Liver (tissue), 9 donors: ENCODE measurements around the gene MYH7B. TPM values are rescaled to one million over a fixed set of nuclear protein-coding genes. Genes with fewer than 3 reads are reported as not detected.

Source experiments
- DNase-seq: peaks from one replicate; pipeline ENCODE4 v3.0.0-alpha.2; 2017; ENCODE audit warnings: low spot score
- H3K27ac ChIP-seq, 2 donors: one replicate each; pipeline ENCODE4 v1.7.0; 2013; ENCODE audit warnings: inconsistent platforms in 2 of 2, low read length in 2 of 2, control low read depth in 1 of 2, low read depth in 1 of 2, mild to moderate bottlenecking in 1 of 2
- H3K27me3 ChIP-seq, 4 donors: one replicate each; pipeline versions ENCODE4 v1.6.1 to v1.7.0; 2013; ENCODE audit warnings: low read length in 3 of 4, inconsistent platforms in 1 of 4, mild to moderate bottlenecking in 1 of 4, moderate library complexity in 1 of 4; ENCODE audit not compliant: control insufficient read depth in 4 of 4, insufficient read depth in 4 of 4
- H3K36me3 ChIP-seq, 4 donors: one replicate each; pipeline versions ENCODE4 v1.6.1 to v1.7.0; 2013; ENCODE audit warnings: low read length in 3 of 4, mild to moderate bottlenecking in 3 of 4, low read depth in 1 of 4, moderate library complexity in 1 of 4; ENCODE audit not compliant: control insufficient read depth in 4 of 4, insufficient read depth in 3 of 4
- H3K4me1 ChIP-seq, 4 donors: one replicate each; pipeline versions ENCODE4 v1.6.1 to v1.7.0; 2013; ENCODE audit warnings: low read length in 3 of 4, mild to moderate bottlenecking in 3 of 4, moderate library complexity in 1 of 4; ENCODE audit not compliant: control insufficient read depth in 4 of 4, insufficient read depth in 4 of 4
- H3K4me3 ChIP-seq, 3 donors: one replicate each; pipeline versions ENCODE4 v1.6.1 to v1.7.0; 2013; ENCODE audit warnings: low read length in 3 of 3, control low read depth in 1 of 3, low read depth in 1 of 3, mild to moderate bottlenecking in 1 of 3
- H3K9ac ChIP-seq, 2 donors: one replicate each; pipeline ENCODE4 v1.7.0; 2013; ENCODE audit warnings: low read length in 2 of 2, mild to moderate bottlenecking in 2 of 2, moderate library complexity in 2 of 2, control low read depth in 1 of 2, low read depth in 1 of 2
- H3K9me3 ChIP-seq, 4 donors: one replicate each; pipeline versions ENCODE4 v1.6.1 to v1.7.0; 2013; ENCODE audit warnings: low read length in 3 of 4; ENCODE audit not compliant: control insufficient read depth in 4 of 4
- EGR1 ChIP-seq, 2 donors: IDR thresholded peaks; 2 replicates each; pipeline ENCODE4 v1.6.1; 2016 to 2018; ENCODE audit warnings: antibody characterized with exemption in 2 of 2, low read depth in 2 of 2
- FOXA1 ChIP-seq: IDR thresholded peaks from 2 replicates; pipeline ENCODE4 v1.6.1; 2016; ENCODE audit warnings: antibody characterized with exemption
- FOXA2 ChIP-seq: IDR thresholded peaks from 2 replicates; pipeline ENCODE4 v1.6.1; 2016; ENCODE audit warnings: antibody characterized with exemption
- GABPA ChIP-seq, 2 donors: IDR thresholded peaks in 1 of 2; conservative IDR thresholded peaks in 1 of 2; 2 replicates each; pipeline ENCODE4 v1.6.1; 2016; ENCODE audit warnings: antibody characterized with exemption in 2 of 2, mild to moderate bottlenecking in 1 of 2, moderate library complexity in 1 of 2
- HNF4A ChIP-seq, 2 donors: conservative IDR thresholded peaks; 2 replicates each; pipeline ENCODE4 v1.6.1; 2016; ENCODE audit warnings: antibody characterized with exemption in 2 of 2, mild to moderate bottlenecking in 2 of 2
- JUND ChIP-seq, 2 donors: IDR thresholded peaks; 2 replicates each; pipeline ENCODE4 v1.6.1; 2016; ENCODE audit warnings: antibody characterized with exemption in 2 of 2
- RAD21 ChIP-seq, 2 donors: IDR thresholded peaks; 2 replicates each; pipeline ENCODE4 v1.6.1; 2016; ENCODE audit warnings: antibody characterized with exemption in 2 of 2, mild to moderate bottlenecking in 2 of 2
- RXRA ChIP-seq, 2 donors: IDR thresholded peaks; 2 replicates each; pipeline ENCODE4 v1.6.1; 2017 to 2018; ENCODE audit warnings: antibody characterized with exemption in 2 of 2, mild to moderate bottlenecking in 1 of 2
- SP1 ChIP-seq: IDR thresholded peaks from 2 replicates; pipeline ENCODE4 v1.6.1; 2018; ENCODE audit warnings: antibody characterized with exemption, mild to moderate bottlenecking
- TAF1 ChIP-seq: conservative IDR thresholded peaks from 2 replicates; pipeline ENCODE4 v1.6.1; 2016; ENCODE audit warnings: antibody characterized with exemption, mild to moderate bottlenecking
- YY1 ChIP-seq: IDR thresholded peaks from 2 replicates; pipeline ENCODE4 v1.6.1; 2016; ENCODE audit warnings: antibody characterized with exemption, mild to moderate bottlenecking
- ZBTB33 ChIP-seq: IDR thresholded peaks from 2 replicates; pipeline ENCODE4 v1.6.1; 2016; ENCODE audit warnings: antibody characterized with exemption
- WGBS: extraction: QIAGEN DNeasy Blood & Tissue Kit; methylation state at CpG from one replicate; pipeline ENCODE4 v1.1.7; 2013; 5-methylcytosine and 5-hydroxymethylcytosine counted together
- polyA plus RNA-seq, 2 donors: library from polyadenylated mRNA; stranded (reverse) in 1 of 2; unstranded in 1 of 2; fragments of 200-250 nt in 1 of 2; fragments of >200 nt in 1 of 2; fragmentation: Nextera tagmentation in 1 of 2; extraction: Ambion mirVana in 1 of 2; gene quantifications; one replicate each; pipeline versions ENCODE4 v1.2.1 to v1.2.3, GENCODE V29; 2013 to 2015
- total RNA-seq, 2 donors: library from RNA; depleted of rRNA; stranded (reverse); fragments of >200 nt; gene quantifications; one replicate each; pipeline ENCODE4 v1.2.3, GENCODE V29; 2014
- TF ChIP-seq, protein P1 (sequence below): IDR thresholded peaks from 2 replicates; pipeline ENCODE4 v1.6.1; 2016; ENCODE audit warnings: antibody characterized with exemption
- TF ChIP-seq, protein P2 (sequence below): IDR thresholded peaks from 2 replicates; pipeline ENCODE4 v1.6.1; 2016; ENCODE audit warnings: antibody characterized with exemption, mild to moderate bottlenecking
- TF ChIP-seq, protein P3 (sequence below): IDR thresholded peaks from 2 replicates; pipeline ENCODE4 v1.6.1; 2016; ENCODE audit warnings: antibody characterized with exemption
- donor health status: healthy.
- donor health status: healthy.
- donor health status: healthy.
- donor health status: healthy.
- donor health status: healthy.

Gene MYH7B
- total and polyA plus RNA-seq, 4 donors = 0.12 to 0.33 (median 0.24) TPM

DNA sequence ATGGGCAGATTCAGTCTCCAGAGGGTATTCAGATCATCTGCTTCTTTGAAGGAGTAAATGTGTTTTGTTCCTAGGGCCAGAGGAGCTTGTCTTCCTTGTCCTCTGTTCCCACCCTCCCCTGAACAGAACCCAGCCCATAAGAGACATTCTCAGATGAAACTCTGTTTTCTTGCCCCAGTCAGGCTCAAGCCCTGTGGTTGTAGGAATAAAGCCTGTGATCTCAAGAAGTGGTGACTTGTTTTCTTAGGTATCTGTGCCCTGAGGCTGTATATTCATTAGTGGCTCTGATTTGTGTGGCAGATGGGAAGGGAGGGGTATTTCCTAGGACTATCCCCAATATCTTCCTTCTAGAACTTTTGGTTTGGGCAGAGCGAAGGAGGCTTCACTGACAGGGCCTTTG lies 27.9 kb upstream of the MYH7B start:
- 98% methylated on average over 1 of the region's 1 CpG for WGBS
- Histone ChIP-seq H3K4me1 (peaks cover 0 to 5% (median 4%) of the 10 kb centered on the region in 4 donors), H3K4me3 (no peak overlapping the region), H3K27ac (no peak overlapping the region), H3K9me3 (no peaks in the 10 kb centered on the region), H3K36me3 (peaks cover 11 to 73% (median 55%) of the 10 kb centered on the region in 4 donors), H3K27me3 (no peaks in the 10 kb centered on the region), H3K9ac (no peak overlapping the region)
- no peak for TF ChIP-seq TAF1
- no peak for TF ChIP-seq EGR1 (IDR thresholded peaks at IDR 0.05; ENCODE audit: low read depth in 2 of 2)
- no peak for TF ChIP-seq RXRA (IDR thresholded peaks at IDR 0.05)
- no peak for TF ChIP-seq FOXA2
- no peak for TF ChIP-seq JUND (IDR thresholded peaks at IDR 0.05)
- TF ChIP-seq, protein P1, sequence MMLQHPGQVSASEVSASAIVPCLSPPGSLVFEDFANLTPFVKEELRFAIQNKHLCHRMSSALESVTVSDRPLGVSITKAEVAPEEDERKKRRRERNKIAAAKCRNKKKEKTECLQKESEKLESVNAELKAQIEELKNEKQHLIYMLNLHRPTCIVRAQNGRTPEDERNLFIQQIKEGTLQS = no peak
- TF ChIP-seq, protein P2, sequence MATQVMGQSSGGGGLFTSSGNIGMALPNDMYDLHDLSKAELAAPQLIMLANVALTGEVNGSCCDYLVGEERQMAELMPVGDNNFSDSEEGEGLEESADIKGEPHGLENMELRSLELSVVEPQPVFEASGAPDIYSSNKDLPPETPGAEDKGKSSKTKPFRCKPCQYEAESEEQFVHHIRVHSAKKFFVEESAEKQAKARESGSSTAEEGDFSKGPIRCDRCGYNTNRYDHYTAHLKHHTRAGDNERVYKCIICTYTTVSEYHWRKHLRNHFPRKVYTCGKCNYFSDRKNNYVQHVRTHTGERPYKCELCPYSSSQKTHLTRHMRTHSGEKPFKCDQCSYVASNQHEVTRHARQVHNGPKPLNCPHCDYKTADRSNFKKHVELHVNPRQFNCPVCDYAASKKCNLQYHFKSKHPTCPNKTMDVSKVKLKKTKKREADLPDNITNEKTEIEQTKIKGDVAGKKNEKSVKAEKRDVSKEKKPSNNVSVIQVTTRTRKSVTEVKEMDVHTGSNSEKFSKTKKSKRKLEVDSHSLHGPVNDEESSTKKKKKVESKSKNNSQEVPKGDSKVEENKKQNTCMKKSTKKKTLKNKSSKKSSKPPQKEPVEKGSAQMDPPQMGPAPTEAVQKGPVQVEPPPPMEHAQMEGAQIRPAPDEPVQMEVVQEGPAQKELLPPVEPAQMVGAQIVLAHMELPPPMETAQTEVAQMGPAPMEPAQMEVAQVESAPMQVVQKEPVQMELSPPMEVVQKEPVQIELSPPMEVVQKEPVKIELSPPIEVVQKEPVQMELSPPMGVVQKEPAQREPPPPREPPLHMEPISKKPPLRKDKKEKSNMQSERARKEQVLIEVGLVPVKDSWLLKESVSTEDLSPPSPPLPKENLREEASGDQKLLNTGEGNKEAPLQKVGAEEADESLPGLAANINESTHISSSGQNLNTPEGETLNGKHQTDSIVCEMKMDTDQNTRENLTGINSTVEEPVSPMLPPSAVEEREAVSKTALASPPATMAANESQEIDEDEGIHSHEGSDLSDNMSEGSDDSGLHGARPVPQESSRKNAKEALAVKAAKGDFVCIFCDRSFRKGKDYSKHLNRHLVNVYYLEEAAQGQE = no peak
- TF ChIP-seq, protein P3, sequence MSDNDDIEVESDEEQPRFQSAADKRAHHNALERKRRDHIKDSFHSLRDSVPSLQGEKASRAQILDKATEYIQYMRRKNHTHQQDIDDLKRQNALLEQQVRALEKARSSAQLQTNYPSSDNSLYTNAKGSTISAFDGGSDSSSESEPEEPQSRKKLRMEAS = no peak
- TF ChIP-seq FOXA1 = no peak
- TF ChIP-seq ZBTB33 = no peak
- TF ChIP-seq YY1 = no peak
- TF ChIP-seq SP1 = no peak
- no peak for TF ChIP-seq HNF4A (conservative IDR thresholded peaks at IDR 0.05)
- no peak for DNase-seq

DNA sequence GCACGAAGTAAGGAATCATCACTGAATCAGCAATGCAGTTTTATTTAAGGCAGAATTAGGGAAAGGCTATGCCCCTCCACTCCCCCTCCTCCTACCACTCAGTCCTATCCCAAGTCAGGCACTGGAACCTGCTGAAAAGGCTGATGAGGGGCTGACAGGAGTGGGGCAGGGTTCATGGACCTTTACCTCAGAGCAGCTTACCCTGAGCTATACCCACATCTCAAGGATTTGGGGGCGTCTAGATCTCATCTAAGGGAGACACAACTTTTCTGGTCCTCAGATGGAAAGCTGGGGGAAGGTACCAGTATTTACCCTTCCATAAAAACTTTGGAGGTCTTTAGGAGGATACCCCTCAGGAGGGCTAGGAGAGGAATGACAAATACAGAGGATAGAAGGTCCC lies 27.3 kb upstream of the MYH7B start:
- no peak overlapping the region for H3K27ac ChIP-seq
- H3K9me3 ChIP-seq = no peaks in the 10 kb centered on the region
- H3K9ac ChIP-seq = no peak overlapping the region
- WGBS = 90% methylated on average over 2 of the region's 2 CpGs
- no peaks in the 10 kb centered on the region for H3K27me3 ChIP-seq
- no peak for DNase-seq
- no peak overlapping the region for H3K4me3 ChIP-seq
- H3K4me1 ChIP-seq = no peaks in the 10 kb centered on the region
- no peak for TF ChIP-seq SP1
- TF ChIP-seq, protein P2 = no peak
- no peak for TF ChIP-seq RXRA (IDR thresholded peaks at IDR 0.05)
- TF ChIP-seq FOXA1 = no peak
- no peak for TF ChIP-seq GABPA (IDR thresholded peaks at IDR 0.05 in 1 of 2, conservative IDR thresholded peaks at IDR 0.05 in 1 of 2)
- TF ChIP-seq RAD21 (IDR thresholded peaks at IDR 0.05) = no peak
- no peak for TF ChIP-seq FOXA2
- no peak for TF ChIP-seq JUND (IDR thresholded peaks at IDR 0.05)
- no peak for TF ChIP-seq HNF4A (conservative IDR thresholded peaks at IDR 0.05)
- TF ChIP-seq, protein P3 = no peak
- TF ChIP-seq TAF1 = no peak
- TF ChIP-seq, protein P1 = no peak
- no peak for TF ChIP-seq YY1
- TF ChIP-seq ZBTB33 = no peak
- no peak for TF ChIP-seq EGR1 (IDR thresholded peaks at IDR 0.05; ENCODE audit: low read depth in 2 of 2)
- peaks cover 11 to 73% (median 54%) of the 10 kb centered on the region in 4 donors for H3K36me3 ChIP-seq
